Measurements from ENCODE around the gene SURF6.

The SURF6 gene

GRCh38 chr9:133374612-133375115 lies 38.7 kb upstream of the SURF6 start:
- H3K9me3 ChIP-seq (ENCODE audit: severe bottlenecking), result no peaks in the 10 kb centered on the region
- ATAC-seq (ENCODE audit: low read depth), result no peak
- no peak for DNase-seq (ENCODE audit: low spot score)
- peak overlapping the region; percentile 67 for H3K4me3 ChIP-seq (ENCODE audit: severe bottlenecking)
- H3K36me3 ChIP-seq (ENCODE audit: low read depth), result peaks cover 45% of the 10 kb centered on the region
- TF ChIP-seq, protein P1, sequence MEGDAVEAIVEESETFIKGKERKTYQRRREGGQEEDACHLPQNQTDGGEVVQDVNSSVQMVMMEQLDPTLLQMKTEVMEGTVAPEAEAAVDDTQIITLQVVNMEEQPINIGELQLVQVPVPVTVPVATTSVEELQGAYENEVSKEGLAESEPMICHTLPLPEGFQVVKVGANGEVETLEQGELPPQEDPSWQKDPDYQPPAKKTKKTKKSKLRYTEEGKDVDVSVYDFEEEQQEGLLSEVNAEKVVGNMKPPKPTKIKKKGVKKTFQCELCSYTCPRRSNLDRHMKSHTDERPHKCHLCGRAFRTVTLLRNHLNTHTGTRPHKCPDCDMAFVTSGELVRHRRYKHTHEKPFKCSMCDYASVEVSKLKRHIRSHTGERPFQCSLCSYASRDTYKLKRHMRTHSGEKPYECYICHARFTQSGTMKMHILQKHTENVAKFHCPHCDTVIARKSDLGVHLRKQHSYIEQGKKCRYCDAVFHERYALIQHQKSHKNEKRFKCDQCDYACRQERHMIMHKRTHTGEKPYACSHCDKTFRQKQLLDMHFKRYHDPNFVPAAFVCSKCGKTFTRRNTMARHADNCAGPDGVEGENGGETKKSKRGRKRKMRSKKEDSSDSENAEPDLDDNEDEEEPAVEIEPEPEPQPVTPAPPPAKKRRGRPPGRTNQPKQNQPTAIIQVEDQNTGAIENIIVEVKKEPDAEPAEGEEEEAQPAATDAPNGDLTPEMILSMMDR (IDR thresholded peaks at IDR 0.05; ENCODE audit: poor library complexity, severe bottlenecking), result no peak
- H3K4me1 ChIP-seq (ENCODE audit: insufficient read depth, poor library complexity, severe bottlenecking), result no peaks in the 10 kb centered on the region
- peak overlapping the region; percentile 89 for H3K27ac ChIP-seq (ENCODE audit: poor library complexity, severe bottlenecking)
- H3K27me3 ChIP-seq (ENCODE audit: insufficient read depth, poor library complexity, severe bottlenecking), result no peaks in the 10 kb centered on the region

DNA sequence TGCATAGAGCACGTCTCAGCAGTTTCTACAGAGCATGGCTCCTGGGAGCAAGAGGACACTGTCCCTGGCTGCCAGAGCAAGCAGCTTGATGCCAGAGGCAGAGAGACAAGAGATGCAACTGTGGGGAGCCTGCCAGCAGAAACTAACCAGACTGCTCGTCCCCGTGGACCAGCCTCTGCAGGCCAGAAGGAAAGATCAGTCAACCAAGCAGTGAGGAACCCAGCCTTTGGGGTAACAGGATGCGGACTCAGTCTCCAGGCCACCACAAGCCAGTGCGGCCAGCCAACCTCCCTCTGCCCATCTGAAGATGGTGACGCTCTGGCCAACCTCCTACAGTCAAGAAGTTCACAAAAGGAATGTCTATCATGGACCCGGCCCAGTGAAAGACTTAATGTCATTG lies 36.2 kb upstream of the SURF6 start:
- no peak for DNase-seq (ENCODE audit: low spot score)
- Histone ChIP-seq H3K27ac (ENCODE audit: poor library complexity, severe bottlenecking) (no peak overlapping the region), H3K4me3 (ENCODE audit: severe bottlenecking) (no peak overlapping the region), H3K36me3 (ENCODE audit: low read depth) (peaks cover 67% of the 10 kb centered on the region), H3K27me3 (ENCODE audit: insufficient read depth, poor library complexity, severe bottlenecking) (no peaks in the 10 kb centered on the region), H3K9me3 (ENCODE audit: severe bottlenecking) (no peaks in the 10 kb centered on the region), H3K4me1 (ENCODE audit: insufficient read depth, poor library complexity, severe bottlenecking) (no peaks in the 10 kb centered on the region)
- TF ChIP-seq, protein P1 (IDR thresholded peaks at IDR 0.05; ENCODE audit: poor library complexity, severe bottlenecking), result no peak
- no peak for ATAC-seq (ENCODE audit: low read depth)

DNA sequence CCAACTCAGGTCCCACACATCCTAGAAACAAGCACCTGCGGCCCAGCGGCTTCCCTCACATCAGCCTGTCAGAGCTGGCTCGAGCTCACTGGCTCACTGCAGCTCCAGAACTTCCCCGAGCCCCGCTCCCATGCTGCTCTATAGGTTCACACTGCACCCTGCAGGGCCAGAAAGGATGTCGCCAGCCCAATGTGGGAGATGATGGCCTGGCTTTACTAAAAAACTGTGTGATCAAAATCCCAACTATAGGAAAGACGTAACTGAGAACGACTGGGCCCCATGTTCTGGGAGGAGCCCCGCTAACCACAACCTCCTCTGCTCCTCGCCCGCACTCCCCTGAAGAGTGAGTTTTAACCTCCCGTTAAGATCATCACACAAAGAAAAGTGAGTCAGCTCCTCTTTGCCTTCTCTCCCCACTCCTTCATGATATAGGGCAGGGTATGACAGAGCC lies 35.3 kb upstream of the SURF6 start:
- Histone ChIP-seq H3K4me1 (ENCODE audit: insufficient read depth, poor library complexity, severe bottlenecking) (no peaks in the 10 kb centered on the region), H3K27ac (ENCODE audit: poor library complexity, severe bottlenecking) (no peak overlapping the region)
- ATAC-seq (ENCODE audit: low read depth), result no peak

DNA sequence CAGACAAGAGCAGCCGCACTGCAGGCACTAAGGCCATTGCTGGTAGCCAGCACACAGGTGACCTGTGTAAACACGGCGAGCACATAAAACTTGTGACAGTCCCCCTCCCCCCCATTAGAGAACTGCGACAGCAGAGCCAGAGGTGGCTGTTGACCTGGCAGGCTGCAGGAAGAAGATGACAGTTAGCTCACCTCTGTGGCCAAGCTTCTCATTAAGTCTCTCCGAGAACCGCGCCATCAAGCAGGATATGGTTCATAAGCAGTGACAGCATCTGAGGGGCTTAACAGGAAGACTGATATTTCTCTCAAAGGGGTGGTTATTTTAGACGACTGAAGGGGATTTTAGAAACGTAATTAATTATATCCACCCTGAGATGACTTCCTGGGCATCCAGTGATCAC lies 34.7 kb upstream of the SURF6 start:
- no peak overlapping the region for H3K4me3 ChIP-seq (ENCODE audit: severe bottlenecking)
- no peaks in the 10 kb centered on the region for H3K9me3 ChIP-seq (ENCODE audit: severe bottlenecking)
- peaks cover 4% of the 10 kb centered on the region for H3K4me1 ChIP-seq (ENCODE audit: insufficient read depth, poor library complexity, severe bottlenecking)
- no peaks in the 10 kb centered on the region for H3K27me3 ChIP-seq (ENCODE audit: insufficient read depth, poor library complexity, severe bottlenecking)
- no peak overlapping the region for H3K27ac ChIP-seq (ENCODE audit: poor library complexity, severe bottlenecking)
- ATAC-seq (ENCODE audit: low read depth) (no peak), DNase-seq (ENCODE audit: low spot score) (no peak)
- TF ChIP-seq, protein P1 (IDR thresholded peaks at IDR 0.05; ENCODE audit: poor library complexity, severe bottlenecking), result no peak
- peaks cover 81% of the 10 kb centered on the region for H3K36me3 ChIP-seq (ENCODE audit: low read depth)

More for the DNA sequence above, 35.3 kb upstream of the SURF6 start:
- H3K27me3 ChIP-seq (ENCODE audit: insufficient read depth, poor library complexity, severe bottlenecking), result no peaks in the 10 kb centered on the region
- peaks cover 75% of the 10 kb centered on the region for H3K36me3 ChIP-seq (ENCODE audit: low read depth)
- TF ChIP-seq, protein P1 (IDR thresholded peaks at IDR 0.05; ENCODE audit: poor library complexity, severe bottlenecking), result no peak
- no peak overlapping the region for H3K4me3 ChIP-seq (ENCODE audit: severe bottlenecking)
- no peak for DNase-seq (ENCODE audit: low spot score)
- H3K9me3 ChIP-seq (ENCODE audit: severe bottlenecking), result no peaks in the 10 kb centered on the region

GRCh38 chr9:133369933-133370332 lies 33.9 kb upstream of the SURF6 start:
- Histone ChIP-seq H3K36me3 (ENCODE audit: low read depth) (peaks cover 89% of the 10 kb centered on the region), H3K27me3 (ENCODE audit: insufficient read depth, poor library complexity, severe bottlenecking) (no peaks in the 10 kb centered on the region), H3K27ac (ENCODE audit: poor library complexity, severe bottlenecking) (no peak overlapping the region), H3K4me3 (ENCODE audit: severe bottlenecking) (no peak overlapping the region), H3K9me3 (ENCODE audit: severe bottlenecking) (no peaks in the 10 kb centered on the region), H3K4me1 (ENCODE audit: insufficient read depth, poor library complexity, severe bottlenecking) (peaks cover 11% of the 10 kb centered on the region)
- TF ChIP-seq, protein P1 (IDR thresholded peaks at IDR 0.05; ENCODE audit: poor library complexity, severe bottlenecking), result no peak
- ATAC-seq (ENCODE audit: low read depth) (no peak), DNase-seq (ENCODE audit: low spot score) (no peak)
